ENCODE data around the gene RAPSN. TPM values are rescaled to one million over a fixed set of nuclear protein-coding genes. Genes with fewer than 3 reads are reported as not detected.

The RAPSN gene
- total and polyA plus RNA-seq, 2 experiments from 2014 or later: 0.17 to 0.23 TPM

- Mint-ChIP-seq H3K36me3 (ENCODE audit: low read depth) (no peaks in the 10 kb centered on the region), H3K27me3 (ENCODE audit: insufficient read depth, low read depth, poor library complexity) (peaks cover 8% of the 10 kb centered on the region), H3K9me3 (no peaks in the 10 kb centered on the region), H3K4me1 (no peaks in the 10 kb centered on the region; the same call in 2 of the 3 replicates), H3K4me3 (no peak overlapping the region), H3K27ac (no peak overlapping the region)
- Histone ChIP-seq H4K20me1 (replicated peaks; ENCODE audit: insufficient read depth) (no peaks in the 10 kb centered on the region), H3K4me1 (ENCODE audit: insufficient read depth) (no peaks in the 10 kb centered on the region), H3K4me3 (no peak overlapping the region), H2AFZ (peak overlapping the region; percentile 66; the same call in 1 of the 2 replicates), H3F3A (replicated peaks; ENCODE audit: low read depth) (no peaks in the 10 kb centered on the region), H3K27me3 (ENCODE audit: insufficient read depth) (no peaks in the 10 kb centered on the region), H3K79me2 (replicated peaks; ENCODE audit: insufficient read depth) (no peaks in the 10 kb centered on the region), H3K9me2 (ENCODE audit: insufficient read depth) (no peaks in the 10 kb centered on the region), H3K36me3 (ENCODE audit: insufficient read depth) (no peaks in the 10 kb centered on the region), H3K27ac (ENCODE audit: low read depth) (no peak overlapping the region), H3K4me2 (no peak overlapping the region)
- ATAC-seq (no peak), DNase-seq (ENCODE audit: low spot score) (no peak)
- no peak for TF ChIP-seq CTCF (conservative IDR thresholded peaks at IDR 0.05; ENCODE audit: low read depth in 2 of 2)
- TF ChIP-seq ZNF462 (CRISPR knock-in tag; IDR thresholded peaks at IDR 0.05): no peak
- no peak for TF ChIP-seq ETS1 (IDR thresholded peaks at IDR 0.05)
- TF ChIP-seq STAT1 (IDR thresholded peaks at IDR 0.05; ENCODE audit: unreplicated experiment): no peak
- TF ChIP-seq EZH2phosphoT487 (IDR thresholded peaks at IDR 0.05; ENCODE audit: unreplicated experiment): no peak
- TF ChIP-seq POLR2AphosphoS5 (IDR thresholded peaks at IDR 0.05; ENCODE audit: low read depth): no peak
- TF ChIP-seq NANOG (IDR thresholded peaks at IDR 0.05; ENCODE audit: borderline replicate concordance): no peak
- no peak for TF ChIP-seq CREB1 (CRISPR knock-in tag; IDR thresholded peaks at IDR 0.05; ENCODE audit: low read depth)
- no peak for TF ChIP-seq EZH2 (IDR thresholded peaks at IDR 0.05; ENCODE audit: low read depth, unreplicated experiment)
- no peak for TF ChIP-seq ZNF331 (CRISPR knock-in tag; IDR thresholded peaks at IDR 0.05; ENCODE audit: low read depth)
- no peak for TF ChIP-seq REST (IDR thresholded peaks at IDR 0.05; ENCODE audit: unreplicated experiment)
- TF ChIP-seq JUNB (IDR thresholded peaks at IDR 0.05; ENCODE audit: unreplicated experiment): no peak
- no peak for TF ChIP-seq ZNF114 (CRISPR knock-in tag; IDR thresholded peaks at IDR 0.05)
Measured at GRCh38 chr11:47387944-47388696, 60.8 kb downstream of the RAPSN start.
